Measurements from ENCODE around the gene HADHB. TPM values are rescaled to one million over a fixed set of nuclear protein-coding genes. Genes with fewer than 3 reads are reported as not detected.

HADHB gene
- total RNA-seq, 2 donors from 2014 or later, result 119 to 130 TPM

DNA sequence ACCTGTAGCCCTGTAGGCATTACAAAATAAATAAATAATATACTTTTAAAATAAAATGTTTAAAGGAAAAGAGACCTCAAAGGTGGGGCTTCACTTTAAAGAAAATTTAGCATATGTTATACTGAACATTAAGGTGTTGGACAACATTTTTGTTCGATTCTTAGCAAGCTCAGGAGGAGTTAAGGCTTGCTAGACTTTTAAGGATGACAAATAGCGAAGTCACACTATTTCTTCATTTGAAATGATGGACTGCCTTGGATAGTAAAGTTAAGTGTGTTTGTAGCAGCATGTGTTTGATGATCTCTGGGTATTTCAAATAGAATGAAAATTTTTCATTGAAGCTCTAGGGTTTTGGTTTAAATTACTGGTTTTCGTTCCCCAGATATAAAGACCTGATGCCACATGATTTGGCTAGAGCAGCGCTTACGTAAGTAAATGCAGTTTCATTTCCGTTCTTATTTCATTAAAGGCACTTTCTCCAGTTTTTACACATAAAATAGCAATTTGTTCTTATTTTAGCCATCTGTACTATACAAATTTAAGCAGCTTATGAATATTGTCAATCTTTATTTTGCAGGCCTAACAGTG, 24.9 kb downstream of the HADHB start:
- DNase-seq (ENCODE audit: low spot score), result no peak
- H3K4me1 ChIP-seq (replicated peaks), result peaks cover 6% of the 10 kb centered on the region
- TF ChIP-seq, protein P1, sequence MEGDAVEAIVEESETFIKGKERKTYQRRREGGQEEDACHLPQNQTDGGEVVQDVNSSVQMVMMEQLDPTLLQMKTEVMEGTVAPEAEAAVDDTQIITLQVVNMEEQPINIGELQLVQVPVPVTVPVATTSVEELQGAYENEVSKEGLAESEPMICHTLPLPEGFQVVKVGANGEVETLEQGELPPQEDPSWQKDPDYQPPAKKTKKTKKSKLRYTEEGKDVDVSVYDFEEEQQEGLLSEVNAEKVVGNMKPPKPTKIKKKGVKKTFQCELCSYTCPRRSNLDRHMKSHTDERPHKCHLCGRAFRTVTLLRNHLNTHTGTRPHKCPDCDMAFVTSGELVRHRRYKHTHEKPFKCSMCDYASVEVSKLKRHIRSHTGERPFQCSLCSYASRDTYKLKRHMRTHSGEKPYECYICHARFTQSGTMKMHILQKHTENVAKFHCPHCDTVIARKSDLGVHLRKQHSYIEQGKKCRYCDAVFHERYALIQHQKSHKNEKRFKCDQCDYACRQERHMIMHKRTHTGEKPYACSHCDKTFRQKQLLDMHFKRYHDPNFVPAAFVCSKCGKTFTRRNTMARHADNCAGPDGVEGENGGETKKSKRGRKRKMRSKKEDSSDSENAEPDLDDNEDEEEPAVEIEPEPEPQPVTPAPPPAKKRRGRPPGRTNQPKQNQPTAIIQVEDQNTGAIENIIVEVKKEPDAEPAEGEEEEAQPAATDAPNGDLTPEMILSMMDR (IDR thresholded peaks at IDR 0.05), result no peak
- intact Hi-C loops (cut with DNase I), result no loop called here
- H3K36me3 ChIP-seq, result no peaks in the 10 kb centered on the region
- H3K4me3 ChIP-seq, result no peak overlapping the region
- no peaks in the 10 kb centered on the region for H3K9me3 ChIP-seq
- H3K27ac ChIP-seq, result no peak overlapping the region
- H3K27me3 ChIP-seq (replicated peaks; ENCODE audit: insufficient read depth), result no peaks in the 10 kb centered on the region
- 87% methylated on average over 6 of the region's 6 CpGs for WGBS

- H3K27ac ChIP-seq, result no peak overlapping the region
- intact Hi-C loops (cut with DNase I), result no loop called here
- H3K4me1 ChIP-seq (replicated peaks), result peaks cover 6% of the 10 kb centered on the region
- TF ChIP-seq, protein P1 (IDR thresholded peaks at IDR 0.05), result no peak
- TF ChIP-seq POLR2AphosphoS5 (IDR thresholded peaks at IDR 0.05) (no peak), POLR2A (IDR thresholded peaks at IDR 0.05) (no peak)
- no peaks in the 10 kb centered on the region for H3K27me3 ChIP-seq (replicated peaks; ENCODE audit: insufficient read depth)
- no peaks in the 10 kb centered on the region for H3K36me3 ChIP-seq
- no peaks in the 10 kb centered on the region for H3K9me3 ChIP-seq
- H3K4me3 ChIP-seq, result no peak overlapping the region
- DNase-seq (ENCODE audit: low spot score), result no peak
Measured at GRCh38 chr2:26270373-26270772, 25.6 kb downstream of the HADHB start.

- Histone ChIP-seq H3K4me3 (no peak overlapping the region), H3K9me3 (no peaks in the 10 kb centered on the region), H3K4me1 (replicated peaks) (peaks cover 6% of the 10 kb centered on the region), H3K27me3 (replicated peaks; ENCODE audit: insufficient read depth) (no peaks in the 10 kb centered on the region), H3K36me3 (no peaks in the 10 kb centered on the region), H3K27ac (peak overlapping the region in 1 of 2 donors; percentile 41)
- WGBS, result 41% methylated on average over 2 of the region's 2 CpGs
- no peak for DNase-seq (ENCODE audit: low spot score)
- TF ChIP-seq POLR2AphosphoS5 (IDR thresholded peaks at IDR 0.05), result no peak
- TF ChIP-seq, protein P1 (IDR thresholded peaks at IDR 0.05), result no peak
- TF ChIP-seq POLR2A (IDR thresholded peaks at IDR 0.05), result no peak
- intact Hi-C loops (cut with DNase I), result no loop called here
Measured at GRCh38 chr2:26273501-26273900, 28.8 kb downstream of the HADHB start.

DNA sequence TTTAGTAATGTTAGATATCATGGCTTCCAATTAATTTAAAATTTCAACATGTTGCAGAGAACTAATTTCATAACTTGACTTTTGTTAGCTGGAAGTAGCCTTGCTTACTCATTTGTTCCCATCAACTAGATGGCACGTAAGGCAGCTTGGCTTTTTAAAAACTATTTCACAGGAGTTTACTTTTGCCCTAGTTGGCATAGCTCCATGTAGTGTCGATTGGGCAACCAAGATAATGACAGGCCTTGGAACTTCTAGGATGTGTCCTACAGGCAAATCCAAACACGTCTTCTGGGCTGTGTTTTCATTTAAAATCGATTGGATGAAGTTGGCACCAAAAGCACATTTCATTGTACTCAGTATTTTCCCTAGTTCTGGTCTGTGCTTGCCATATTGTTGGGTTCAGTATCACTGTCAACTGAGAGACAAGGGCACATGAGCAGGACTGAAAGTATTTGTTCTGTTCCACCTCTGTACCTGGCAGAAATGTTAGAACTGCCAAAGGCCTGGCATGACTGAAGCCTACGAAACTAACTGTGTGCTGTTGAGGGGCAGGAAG, 29.4 kb downstream of the HADHB start:
- WGBS, result 23% methylated on average over 5 of the region's 5 CpGs
- Histone ChIP-seq H3K36me3 (no peaks in the 10 kb centered on the region), H3K4me3 (no peak overlapping the region), H3K4me1 (replicated peaks) (peaks cover 6% of the 10 kb centered on the region), H3K27ac (peak overlapping the region; percentile 10 to 41), H3K27me3 (replicated peaks; ENCODE audit: insufficient read depth) (no peaks in the 10 kb centered on the region), H3K9me3 (no peaks in the 10 kb centered on the region)
- no peak for TF ChIP-seq POLR2A (IDR thresholded peaks at IDR 0.05)
- peak; percentile 93 for TF ChIP-seq POLR2AphosphoS5 (IDR thresholded peaks at IDR 0.05)
- intact Hi-C loops (cut with DNase I), result no loop called here
- DNase-seq (ENCODE audit: low spot score), result peak; percentile 90

- Histone ChIP-seq H3K4me1 (replicated peaks) (peaks cover 6% of the 10 kb centered on the region), H3K4me3 (no peak overlapping the region), H3K36me3 (no peaks in the 10 kb centered on the region), H3K27ac (no peak overlapping the region), H3K9me3 (no peaks in the 10 kb centered on the region), H3K27me3 (replicated peaks; ENCODE audit: insufficient read depth) (no peaks in the 10 kb centered on the region)
- intact Hi-C loops (cut with DNase I), result no loop called here
- no peak for TF ChIP-seq POLR2AphosphoS5 (IDR thresholded peaks at IDR 0.05)
- no peak for TF ChIP-seq POLR2A (IDR thresholded peaks at IDR 0.05)
- TF ChIP-seq, protein P1 (IDR thresholded peaks at IDR 0.05), result no peak
- 74% methylated on average over 4 of the region's 4 CpGs for WGBS
- no peak for DNase-seq (ENCODE audit: low spot score)
Measured at GRCh38 chr2:26276484-26277227, 31.9 kb downstream of the HADHB start.
